Endothelial cell of umbilical vein (primary cell): ENCODE data around the gene ENTPD7. TPM values are rescaled to one million over a fixed set of nuclear protein-coding genes. Genes with fewer than 3 reads are reported as not detected.

Experiments used
- BruUV-seq: library from RNA; stranded (reverse); fragments of 400-500 nt; replicated peaks from 2 replicates; lab custom pipeline; 2021; lab: Mats Ljungman, UMichigan
- CTCF ChIA-PET: fragments of 300-600, 350-600 bp; sonication (Branson Sonifier 250); formaldehyde crosslinking; loops from one replicate; lab custom pipeline; 2021; ENCODE audit warnings: antibody characterized with exemption, inconsistent platforms; lab: Charles Lee
- POLR2A ChIA-PET: fragments of 300-600, 350-600 bp; sonication (Branson Sonifier 250); formaldehyde crosslinking; loops from one replicate; lab custom pipeline; 2021; ENCODE audit warnings: antibody characterized with exemption, inconsistent platforms; lab: Charles Lee
- DNase-seq: peaks from one replicate; pipeline ENCODE4 v3.0.0-alpha.2; 2011; ENCODE audit warnings: low read depth, low spot score
- FAIRE-seq: peaks from 2 replicates; lab custom pipeline; 2011; peaks lifted over from hg19 to GRCh38; lab: Jason Lieb, UNC
- H2AFZ ChIP-seq: 2 replicates; pipeline ENCODE4 v1.6.0; 2012; ENCODE audit warnings: low read depth, low read length, control low read depth, inconsistent platforms
- H3K27ac ChIP-seq: 2 replicates; pipeline ENCODE4 v1.5.1; 2011; ENCODE audit warnings: low read depth, mild to moderate bottlenecking, control low read depth, low read length, moderate library complexity; ENCODE audit not compliant: insufficient read depth
- H3K27me3 ChIP-seq, 2 experiments: 2 replicates each; pipeline versions ENCODE4 v1.6.0 to v1.6.1; 2011; ENCODE audit warnings: low read length in 2 of 2, mixed read lengths in 1 of 2; ENCODE audit not compliant: control insufficient read depth in 2 of 2, insufficient read depth in 2 of 2
- H3K36me3 ChIP-seq, 2 experiments: 2 replicates in 1 of 2; 3 replicates in 1 of 2; pipeline ENCODE4 v1.5.1; 2011; ENCODE audit warnings: low read length in 2 of 2, mild to moderate bottlenecking in 1 of 2, moderate library complexity in 1 of 2; ENCODE audit not compliant: control insufficient read depth in 2 of 2, insufficient read depth in 2 of 2; ENCODE audit errors: extremely low read depth in 1 of 2
- H3K4me1 ChIP-seq: 3 replicates; pipeline ENCODE4 v1.5.1; 2011; ENCODE audit warnings: mild to moderate bottlenecking, low read length; ENCODE audit not compliant: control insufficient read depth, insufficient read depth; ENCODE audit errors: extremely low read depth
- H3K4me2 ChIP-seq: 2 replicates; pipeline ENCODE4 v1.6.1; 2011; ENCODE audit warnings: low read length, control low read depth, mixed read lengths; ENCODE audit not compliant: insufficient read depth
- H3K4me3 ChIP-seq, 3 experiments: fragments of 200-600 bp in 1 of 3; sonication (generic), shearing (Covaris generic) in 1 of 3; replicated peaks in 1 of 3; 2 replicates each; pipeline ENCODE4 v1.5.1; 2011 to 2016; ENCODE audit warnings: control low read depth in 3 of 3, low read length in 3 of 3, mild to moderate bottlenecking in 2 of 3, inconsistent platforms in 1 of 3, low read depth in 1 of 3, moderate library complexity in 1 of 3; ENCODE audit not compliant: insufficient read depth in 1 of 3
- H3K79me2 ChIP-seq: 2 replicates; pipeline ENCODE4 v1.6.0; 2012; ENCODE audit warnings: low read length, inconsistent platforms; ENCODE audit not compliant: control insufficient read depth, insufficient read depth
- H3K9ac ChIP-seq: replicated peaks from 2 replicates; pipeline ENCODE3; 2011; ENCODE audit warnings: low read length, control low read depth; ENCODE audit not compliant: insufficient read depth; ENCODE audit errors: extremely low read depth
- H3K9me1 ChIP-seq: replicated peaks from 3 replicates; pipeline ENCODE4 v1.6.0; 2011; ENCODE audit warnings: mild to moderate bottlenecking, low read length; ENCODE audit not compliant: control insufficient read depth, insufficient read depth; ENCODE audit errors: extremely low read depth
- H3K9me3 ChIP-seq: replicated peaks from 2 replicates; pipeline ENCODE4 v1.5.1; 2012; ENCODE audit warnings: low read length, inconsistent platforms; ENCODE audit not compliant: control insufficient read depth, insufficient read depth
- H4K20me1 ChIP-seq: replicated peaks from 2 replicates; pipeline ENCODE3; 2011; ENCODE audit warnings: mild to moderate bottlenecking, low read length; ENCODE audit not compliant: control insufficient read depth, insufficient read depth; ENCODE audit errors: extremely low read depth
- CTCF ChIP-seq, 2 donors: IDR thresholded peaks; 1 replicate in 1 of 2; 2 replicates in 1 of 2; pipeline ENCODE4 v1.5.1; 2011; ENCODE audit warnings: low read length in 2 of 2, mild to moderate bottlenecking in 2 of 2, moderate library complexity in 2 of 2, control low read depth in 1 of 2, inconsistent platforms in 1 of 2, low read depth in 1 of 2; ENCODE audit not compliant: insufficient read depth in 1 of 2; ENCODE audit errors: extremely low read depth in 1 of 2
- FOS ChIP-seq: IDR thresholded peaks from 2 replicates; pipeline ENCODE4 v1.6.1; 2011; ENCODE audit warnings: mild to moderate bottlenecking, low read length, moderate library complexity, borderline replicate concordance; ENCODE audit not compliant: insufficient read depth
- MYC ChIP-seq: IDR thresholded peaks from one replicate; pipeline ENCODE4 v1.6.1; 2011; ENCODE audit warnings: mild to moderate bottlenecking, low read depth, low read length
- POLR2A ChIP-seq: IDR thresholded peaks from 2 replicates; pipeline ENCODE4 v1.6.1; 2012; ENCODE audit warnings: low read depth, mild to moderate bottlenecking, control low read depth, low read length
- dilution Hi-C: fragments of 300-500 bp; cut with MboI; formaldehyde crosslinking; loops from one replicate; pipeline ENCODE4 v1.15.0; 2019; ENCODE audit warnings: low sequenced_read_pairs; ENCODE audit not compliant: extremely low pct_ligation_motif_present
- intact Hi-C: fragments of 100-400 bp; cut with micrococcal nuclease; formaldehyde crosslinking; loops from one replicate; pipeline ENCODE4 v1.10.0; 2022
- polyA plus RNA-seq, 4 experiments: library from polyadenylated mRNA; depleted of rRNA in 3 of 4; stranded (reverse) in 3 of 4; unstranded in 1 of 4; fragments of >200 nt; gene quantifications; 2 replicates each; pipeline versions ENCODE4 v1.2.1 to v1.2.3, GENCODE V29; 2011 to 2012; ENCODE audit warnings: missing spikeins in 1 of 4
- total RNA-seq: library from RNA; stranded (reverse); gene quantifications from 2 replicates; pipeline ENCODE4 v1.2.3, GENCODE V29; 2021

ENTPD7 gene
- total and polyA plus RNA-seq, 2 donors (not counting 3 experiments of a cell fraction or from before 2014, with no cell fraction given), result 10.1 to 20.6 TPM

DNA sequence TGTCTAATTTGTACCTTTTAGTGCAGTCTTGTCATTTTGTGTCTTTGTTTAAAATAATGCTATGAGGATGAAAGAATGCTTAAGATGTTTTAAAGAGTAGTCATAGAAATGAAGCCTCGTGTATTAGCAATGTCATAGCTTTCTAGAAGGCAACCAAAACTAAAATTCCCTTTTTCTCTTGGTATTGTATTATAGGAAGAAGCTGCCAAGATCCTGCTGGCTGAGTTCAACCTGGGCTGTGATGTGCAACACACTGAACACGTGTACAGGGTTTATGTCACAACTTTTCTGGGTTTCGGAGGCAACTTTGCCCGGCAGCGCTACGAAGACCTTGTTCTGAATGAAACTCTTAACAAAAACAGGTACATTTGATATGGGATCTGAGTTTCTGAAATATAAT lies 36.5 kb downstream of the ENTPD7 start:
- intact Hi-C loops (no loop called here), dilution Hi-C loops (no loop called here)
- Histone ChIP-seq H3K9me3 (no peaks in the 10 kb centered on the region), H2AFZ (no peak overlapping the region), H3K27ac (no peak overlapping the region), H4K20me1 (no peaks in the 10 kb centered on the region), H3K36me3 (peaks cover 8 to 22% of the 10 kb centered on the region in 2 experiments), H3K9ac (no peak overlapping the region), H3K27me3 (no peaks in the 10 kb centered on the region), H3K79me2 (no peaks in the 10 kb centered on the region), H3K9me1 (no peaks in the 10 kb centered on the region), H3K4me1 (no peaks in the 10 kb centered on the region), H3K4me3 (no peak overlapping the region), H3K4me2 (no peak overlapping the region)
- no TSS peak for BruUV-seq
- CTCF ChIA-PET, result interaction anchor here (1.1 kb wide), 2 partner anchors 9 to 13 kb away, joined by 3 read pairs; no protein-coding TSS in a partner anchor
- no peak for FAIRE-seq
- TF ChIP-seq FOS, result no peak
- TF ChIP-seq POLR2A, result no peak
- POLR2A ChIA-PET, result no interaction called here
- DNase-seq, result no peak

DNA sequence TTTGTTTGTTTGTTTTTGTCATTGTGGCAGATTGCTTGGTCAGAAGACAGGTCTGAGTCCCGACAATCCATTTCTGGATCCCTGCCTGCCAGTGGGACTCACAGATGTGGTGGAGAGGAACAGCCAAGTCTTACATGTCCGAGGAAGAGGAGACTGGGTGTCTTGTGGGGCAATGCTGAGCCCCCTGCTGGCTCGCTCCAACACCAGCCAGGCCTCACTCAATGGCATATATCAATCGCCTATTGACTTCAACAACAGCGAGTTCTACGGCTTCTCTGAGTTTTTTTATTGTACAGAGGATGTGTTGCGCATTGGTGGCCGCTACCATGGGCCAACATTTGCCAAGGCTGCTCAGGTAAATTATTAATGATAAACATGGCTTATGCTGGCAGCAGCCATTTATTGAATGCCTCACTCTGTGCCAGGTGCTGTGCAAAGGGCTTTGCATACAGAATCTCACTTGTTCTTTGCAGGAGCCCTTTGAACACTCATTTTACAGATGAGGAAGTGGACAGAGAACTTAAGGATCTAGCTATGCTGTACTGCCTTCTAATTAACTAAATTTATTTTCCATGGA lies 39.3 kb downstream of the ENTPD7 start:
- Histone ChIP-seq H3K4me2 (no peak overlapping the region), H3K79me2 (no peaks in the 10 kb centered on the region), H3K36me3 (peaks cover 15 to 26% of the 10 kb centered on the region in 2 experiments), H3K9me1 (no peaks in the 10 kb centered on the region), H3K9me3 (no peaks in the 10 kb centered on the region), H3K27me3 (no peaks in the 10 kb centered on the region), H3K9ac (no peak overlapping the region), H2AFZ (no peak overlapping the region), H3K4me1 (no peaks in the 10 kb centered on the region), H3K27ac (no peak overlapping the region), H4K20me1 (no peaks in the 10 kb centered on the region), H3K4me3 (no peak overlapping the region)
- DNase-seq (peak; percentile 7), FAIRE-seq (no peak)
- CTCF ChIA-PET, result no interaction called here
- POLR2A ChIA-PET, result no interaction called here
- TF ChIP-seq CTCF (IDR thresholded peaks at IDR 0.05; ENCODE audit: extremely low read depth in 1 of 2, insufficient read depth in 1 of 2, low read depth in 1 of 2, low read length in 2 of 2) (peak; percentile 11 to 27), MYC (no peak)
- BruUV-seq, result no TSS peak
- intact Hi-C loops, result loop anchor here (1.0 kb wide), 1 partner anchor 68 kb away; no protein-coding TSS in a partner anchor
- dilution Hi-C loops, result no loop called here
